Testis (tissue), 3 donors: ENCODE data around the gene LRMDA. TPM values are rescaled to one million over a fixed set of nuclear protein-coding genes. Genes with fewer than 3 reads are reported as not detected.

Experiments
- DNase-seq: peaks from one replicate; pipeline ENCODE4 v3.0.0-alpha.2; 2019
- H3K27ac ChIP-seq, 2 donors: fragments of 200-600 bp; sonication (generic); one replicate each; pipeline ENCODE4 v1.5.1; 2019
- H3K27me3 ChIP-seq: fragments of 200-600 bp; sonication (generic); one replicate; pipeline ENCODE4 v1.5.1; 2019
- H3K36me3 ChIP-seq: fragments of 200-600 bp; sonication (generic); one replicate; pipeline ENCODE4 v1.5.1; 2017; ENCODE audit warnings: low read depth; ENCODE audit errors: missing control alignments
- H3K4me1 ChIP-seq: fragments of 200-600 bp; sonication (generic); one replicate; pipeline ENCODE4 v1.5.1; 2019
- H3K4me3 ChIP-seq, 2 donors: fragments of 200-600 bp; sonication (generic); one replicate each; pipeline ENCODE4 v1.5.1; 2017 to 2019
- H3K9me3 ChIP-seq: fragments of 200-600 bp; sonication (generic); one replicate; pipeline ENCODE4 v1.5.1; 2017
- CTCF ChIP-seq, 3 experiments: fragments of 450-650 bp in 2 of 3; fragments of 200-600 bp in 1 of 3; sonication (generic) in 1 of 3; IDR thresholded peaks; one replicate each; pipeline ENCODE4 v1.5.1; 2016 to 2019; ENCODE audit warnings: antibody characterized with exemption in 3 of 3, mild to moderate bottlenecking in 2 of 3, moderate library complexity in 1 of 3
- POLR2A ChIP-seq: fragments of 450-650 bp; IDR thresholded peaks from one replicate; pipeline ENCODE4 v1.6.1; 2017; ENCODE audit warnings: antibody characterized with exemption, mild to moderate bottlenecking, moderate library complexity
- WGBS, 2 donors: methylation state at CpG; one replicate each; pipeline ENCODE4 v1.1.5; 2018; 5-methylcytosine and 5-hydroxymethylcytosine counted together
- intact Hi-C: fragments of 100-400 bp; cut with DNase I; formaldehyde crosslinking; loops from one replicate; pipeline ENCODE4 v1.15.1; 2023; ENCODE audit warnings: low total_unique reads
- polyA plus RNA-seq: library from polyadenylated mRNA; stranded (reverse); fragments of 350-450 nt; fragmentation: Illumina TruSeq; extraction: RNeasy Lipid Tissue Mini Kit (QIAGEN cat#74804); gene quantifications from one replicate; pipeline ENCODE4 v1.2.3, GENCODE V29; 2014; ENCODE audit warnings: low read depth, low replicate concordance; ENCODE audit not compliant: insufficient read depth
- total RNA-seq, 2 donors: library from RNA; depleted of rRNA; stranded (reverse); fragments of >200 nt; gene quantifications; one replicate each; pipeline ENCODE4 v1.2.3, GENCODE V29; 2016

LRMDA gene
- total and polyA plus RNA-seq, 3 donors from 2014 or later: 7.6 to 13.8 (median 10.6) TPM

DNA sequence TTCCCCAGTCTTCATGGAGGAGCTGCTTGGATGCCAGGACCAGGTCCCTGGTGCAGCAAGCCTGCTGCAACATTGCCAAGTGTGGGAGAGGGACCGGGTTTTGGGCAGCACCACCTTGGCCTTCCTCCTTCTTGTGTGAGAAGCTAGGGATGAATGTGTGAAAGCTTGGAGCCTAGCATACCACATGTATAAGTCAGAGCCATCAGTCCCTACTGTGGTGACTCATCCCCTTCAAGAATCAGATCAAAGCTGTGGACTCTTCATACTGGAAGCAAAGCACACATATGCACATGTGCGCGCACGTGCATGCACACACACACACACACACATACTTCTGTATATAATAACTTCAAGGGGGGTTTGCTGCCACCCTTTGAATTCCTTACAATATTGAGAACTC is 527.8 kb downstream of the LRMDA start:
- H3K9me3 ChIP-seq: no peaks in the 10 kb centered on the region
- H3K4me1 ChIP-seq: no peaks in the 10 kb centered on the region
- H3K27me3 ChIP-seq: no peaks in the 10 kb centered on the region
- 89 to 92% methylated on average over 4 of the region's 4 CpGs for WGBS, 2 donors
- H3K36me3 ChIP-seq: no peaks in the 10 kb centered on the region
- TF ChIP-seq POLR2A: no peak
- no peak for TF ChIP-seq CTCF (IDR thresholded peaks at IDR 0.05)
- intact Hi-C loops: no loop called here
- no peak for DNase-seq
- H3K27ac ChIP-seq: no peak overlapping the region
- no peak overlapping the region for H3K4me3 ChIP-seq

- WGBS, 2 donors: 80 to 88% methylated on average over 1 of the region's 1 CpG
- intact Hi-C loops: no loop called here
Measured at GRCh38 chr10:75959912-75960311, 528.5 kb downstream of the LRMDA start.

DNA sequence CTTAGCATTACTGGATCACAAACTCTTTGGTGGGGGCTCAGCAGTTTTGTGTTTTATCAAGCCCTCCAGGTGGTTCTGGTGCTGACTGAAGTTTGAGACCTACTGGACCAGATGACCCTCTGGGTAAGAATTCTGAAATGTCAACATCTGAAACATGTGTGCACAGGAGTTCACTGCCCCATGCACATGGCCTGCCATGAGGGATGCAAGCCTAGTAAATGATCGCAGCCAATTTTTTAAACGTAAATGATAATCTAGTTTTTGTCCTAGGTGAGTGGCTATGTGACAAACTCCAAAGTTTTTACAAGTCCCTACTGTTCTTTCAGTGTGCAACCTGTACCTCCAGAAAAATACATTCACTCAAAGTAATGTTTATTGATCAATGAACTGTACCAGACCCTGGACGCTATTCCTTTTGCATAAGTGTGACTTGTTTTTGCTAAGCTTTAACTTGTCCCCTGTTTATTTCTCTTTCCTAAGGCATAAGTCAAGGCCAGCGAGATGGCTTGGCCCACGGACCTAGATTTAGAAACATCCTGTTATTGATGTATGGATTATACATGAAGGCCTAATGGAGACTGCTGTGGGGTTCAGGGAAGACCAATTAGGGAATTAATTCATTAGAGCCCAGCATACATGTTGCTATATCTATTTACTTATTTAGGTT is 531.1 kb downstream of the LRMDA start:
- Histone ChIP-seq H3K4me3 (no peak overlapping the region), H3K9me3 (no peaks in the 10 kb centered on the region), H3K4me1 (no peaks in the 10 kb centered on the region), H3K27ac (no peak overlapping the region), H3K36me3 (no peaks in the 10 kb centered on the region), H3K27me3 (no peaks in the 10 kb centered on the region)
- DNase-seq: no peak
- intact Hi-C loops: no loop called here
- WGBS, 2 donors: 91 to 93% methylated on average over 5 of the region's 5 CpGs
- TF ChIP-seq POLR2A: no peak
- no peak for TF ChIP-seq CTCF (IDR thresholded peaks at IDR 0.05)

More at GRCh38 chr10:75959912-75960311, 528.5 kb downstream of the LRMDA start:
- Histone ChIP-seq H3K9me3 (no peaks in the 10 kb centered on the region), H3K4me3 (no peak overlapping the region), H3K27me3 (no peaks in the 10 kb centered on the region), H3K27ac (no peak overlapping the region), H3K4me1 (no peaks in the 10 kb centered on the region), H3K36me3 (no peaks in the 10 kb centered on the region)
- DNase-seq: no peak
- no peak for TF ChIP-seq CTCF (IDR thresholded peaks at IDR 0.05)
- no peak for TF ChIP-seq POLR2A

- Histone ChIP-seq H3K4me3 (no peak overlapping the region), H3K27me3 (no peaks in the 10 kb centered on the region), H3K27ac (no peak overlapping the region), H3K4me1 (no peaks in the 10 kb centered on the region), H3K36me3 (no peaks in the 10 kb centered on the region), H3K9me3 (no peaks in the 10 kb centered on the region)
- no peak for TF ChIP-seq POLR2A
- TF ChIP-seq CTCF (IDR thresholded peaks at IDR 0.05): no peak
- intact Hi-C loops: no loop called here
- no peak for DNase-seq
- WGBS, 2 donors: 56 to 65% methylated on average over 7 of the region's 7 CpGs
Measured at GRCh38 chr10:75967491-75967890, 536.1 kb downstream of the LRMDA start.

- H3K4me3 ChIP-seq: no peak overlapping the region
- DNase-seq: no peak
- H3K4me1 ChIP-seq: no peaks in the 10 kb centered on the region
- no peaks in the 10 kb centered on the region for H3K9me3 ChIP-seq
- no peaks in the 10 kb centered on the region for H3K36me3 ChIP-seq
- intact Hi-C loops: no loop called here
- WGBS, 2 donors: 87 to 97% methylated on average over 2 of the region's 2 CpGs
- TF ChIP-seq POLR2A: no peak
- TF ChIP-seq CTCF (IDR thresholded peaks at IDR 0.05): no peak
- H3K27me3 ChIP-seq: no peaks in the 10 kb centered on the region
- H3K27ac ChIP-seq: no peak overlapping the region
Measured at GRCh38 chr10:75969031-75969430, 537.6 kb downstream of the LRMDA start.
